ENCODE data around the gene ADNP. TPM values are rescaled to one million over a fixed set of nuclear protein-coding genes. Genes with fewer than 3 reads are reported as not detected.

Gene ADNP
- total RNA-seq, 1 donor from 2014 or later, result 92.7 TPM

- peak overlapping the region; percentile 51 for H3K4me3 Mint-ChIP-seq (ENCODE audit: unreplicated experiment)
Measured at GRCh38 chr20:50876063-50876685, 55.1 kb downstream of the ADNP start.

GRCh38 chr20:50874758-50875665 lies 56.2 kb downstream of the ADNP start:
- Mint-ChIP-seq H3K36me3 (ENCODE audit: low read depth, unreplicated experiment) (peaks cover 5% of the 10 kb centered on the region), H3K27ac (ENCODE audit: unreplicated experiment) (no peak overlapping the region), H3K4me1 (ENCODE audit: unreplicated experiment) (peaks cover 58% of the 10 kb centered on the region), H3K4me3 (ENCODE audit: unreplicated experiment) (no peak overlapping the region), H3K9me3 (ENCODE audit: unreplicated experiment) (no peaks in the 10 kb centered on the region), H3K27me3 (ENCODE audit: unreplicated experiment) (peaks cover 12% of the 10 kb centered on the region)
- no peak for DNase-seq (ENCODE audit: low spot score)
- TF ChIP-seq CTCF (IDR thresholded peaks at IDR 0.05; ENCODE audit: unreplicated experiment), result no peak

More at GRCh38 chr20:50876063-50876685, 55.1 kb downstream of the ADNP start:
- peaks cover 12% of the 10 kb centered on the region for H3K27me3 Mint-ChIP-seq (ENCODE audit: unreplicated experiment)
- no peak for TF ChIP-seq CTCF (IDR thresholded peaks at IDR 0.05; ENCODE audit: unreplicated experiment)
- H3K27ac Mint-ChIP-seq (ENCODE audit: unreplicated experiment), result no peak overlapping the region
- H3K9me3 Mint-ChIP-seq (ENCODE audit: unreplicated experiment), result no peaks in the 10 kb centered on the region
- peaks cover 5% of the 10 kb centered on the region for H3K36me3 Mint-ChIP-seq (ENCODE audit: low read depth, unreplicated experiment)
- DNase-seq (ENCODE audit: low spot score), result no peak
- H3K4me1 Mint-ChIP-seq (ENCODE audit: unreplicated experiment), result peaks cover 60% of the 10 kb centered on the region

- Mint-ChIP-seq H3K9me3 (ENCODE audit: unreplicated experiment) (no peaks in the 10 kb centered on the region), H3K4me3 (ENCODE audit: unreplicated experiment) (no peak overlapping the region)
- no peak for TF ChIP-seq CTCF (IDR thresholded peaks at IDR 0.05; ENCODE audit: unreplicated experiment)
Measured at GRCh38 chr20:50874111-50874757, 57.0 kb downstream of the ADNP start.

GRCh38 chr20:50873585-50873984 lies 57.7 kb downstream of the ADNP start:
- no peak for TF ChIP-seq CTCF (IDR thresholded peaks at IDR 0.05; ENCODE audit: unreplicated experiment)
- Mint-ChIP-seq H3K4me1 (ENCODE audit: unreplicated experiment) (peaks cover 49% of the 10 kb centered on the region), H3K27ac (ENCODE audit: unreplicated experiment) (peak overlapping the region; percentile 95), H3K36me3 (ENCODE audit: low read depth, unreplicated experiment) (peaks cover 5% of the 10 kb centered on the region), H3K27me3 (ENCODE audit: unreplicated experiment) (peaks cover 10% of the 10 kb centered on the region), H3K9me3 (ENCODE audit: unreplicated experiment) (no peaks in the 10 kb centered on the region), H3K4me3 (ENCODE audit: unreplicated experiment) (peak overlapping the region; percentile 32)
- DNase-seq (ENCODE audit: low spot score), result no peak

More at GRCh38 chr20:50874111-50874757, 57.0 kb downstream of the ADNP start:
- Mint-ChIP-seq H3K4me1 (ENCODE audit: unreplicated experiment) (peaks cover 53% of the 10 kb centered on the region), H3K36me3 (ENCODE audit: low read depth, unreplicated experiment) (peaks cover 5% of the 10 kb centered on the region), H3K27me3 (ENCODE audit: unreplicated experiment) (peaks cover 10% of the 10 kb centered on the region), H3K27ac (ENCODE audit: unreplicated experiment) (peak overlapping the region; percentile 95)
- no peak for DNase-seq (ENCODE audit: low spot score)
